ENCODE data around the gene CTSC.

- TF ChIP-seq EZH2phosphoT487 (IDR thresholded peaks at IDR 0.05; ENCODE audit: insufficient read depth, low read depth) (no peak), EZH2 (IDR thresholded peaks at IDR 0.05; ENCODE audit: insufficient read depth, poor library complexity, severe bottlenecking) (no peak)
Observed at GRCh38 chr11:88306785-88307184, 30.8 kb downstream of the CTSC start.
